Right renal cortex interstitium (tissue), 3 donors: ENCODE measurements around the gene CBX4. TPM values are rescaled to one million over a fixed set of nuclear protein-coding genes. Genes with fewer than 3 reads are reported as not detected.

ENCODE experiments used
- DNase-seq, 3 donors: peaks; one replicate each; pipeline ENCODE4 v3.0.0-alpha.2; 2013; ENCODE audit warnings: low read depth in 3 of 3, low spot score in 2 of 3
- polyA plus RNA-seq, 3 donors: library from polyadenylated mRNA; unstranded; fragments of 120-200 nt; gene quantifications; one replicate each; pipeline ENCODE4 v1.2.1, GENCODE V29; 2013; ENCODE audit not compliant: insufficient read length in 3 of 3

The CBX4 gene
- polyA plus RNA-seq, 3 donors = 8.7 to 11.4 (median 11.2) TPM

DNA sequence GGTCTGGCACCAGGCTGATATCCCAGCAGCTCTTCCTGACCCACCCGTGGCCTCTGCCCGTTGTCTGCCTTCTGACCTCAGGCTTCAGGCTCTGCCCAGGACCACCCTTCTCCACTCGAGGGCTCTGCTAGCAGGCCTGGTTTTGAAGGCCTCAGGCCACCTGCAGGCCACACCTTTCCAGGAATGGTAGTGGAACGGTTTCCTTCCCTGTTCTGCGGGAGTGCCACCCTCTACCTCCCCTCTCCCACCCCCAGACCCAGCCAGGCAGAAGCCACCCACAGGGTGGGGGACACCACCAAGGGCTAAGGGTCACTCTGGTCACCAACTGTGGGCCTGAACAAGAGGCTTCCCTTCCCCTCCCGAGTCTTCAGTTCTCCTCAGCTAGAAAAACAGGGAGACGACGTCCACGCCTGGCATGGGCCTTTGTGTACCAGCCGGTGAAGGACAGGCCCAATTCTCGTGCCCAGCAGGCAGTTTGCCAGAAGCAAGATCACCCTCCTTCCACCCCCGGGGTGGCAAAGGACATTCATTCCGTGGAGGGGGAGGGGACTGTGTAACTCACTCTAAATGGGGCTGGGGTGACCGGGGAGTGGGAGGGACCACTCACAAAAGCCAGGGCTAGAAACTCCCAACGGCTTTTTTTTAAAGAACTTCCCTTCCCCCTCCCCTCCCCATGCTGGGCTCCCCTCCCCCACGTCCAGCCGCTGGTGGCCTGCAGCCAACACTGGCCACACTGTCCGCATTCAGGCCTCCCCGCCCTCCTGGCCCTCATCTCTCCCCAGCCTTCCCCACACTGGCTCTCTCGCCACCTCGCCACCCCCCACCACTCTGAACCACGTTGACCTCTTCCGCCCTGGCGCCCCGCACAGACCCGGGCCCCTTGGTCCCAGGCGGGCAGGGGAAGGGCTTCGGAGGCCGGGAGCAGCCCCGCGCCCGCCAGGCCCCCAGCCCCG, 7.7 kb downstream of the CBX4 start:
- no peak for DNase-seq

- no peak for DNase-seq
Measured at GRCh38 chr17:79830763-79831264, 8.4 kb downstream of the CBX4 start.

DNA sequence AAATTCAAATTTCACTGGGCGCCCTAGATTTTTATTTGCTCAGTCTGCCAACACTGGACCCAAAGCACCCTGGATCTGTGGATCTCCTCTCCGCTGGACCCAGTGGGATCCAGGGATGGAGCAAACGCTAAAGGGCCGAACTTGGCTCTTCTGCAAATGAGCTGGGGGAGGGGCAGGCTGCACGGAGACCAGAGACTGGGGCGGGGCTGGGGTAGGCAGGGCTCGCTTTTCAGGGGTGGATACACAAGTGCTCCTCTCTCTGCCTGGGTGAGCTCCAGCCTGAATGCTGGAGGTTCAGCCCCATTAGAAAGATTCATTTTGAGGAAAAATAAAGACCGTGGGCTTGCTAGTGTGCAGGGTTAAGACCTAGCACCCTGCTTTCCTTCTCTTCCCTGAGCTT, 8.9 kb downstream of the CBX4 start:
- no peak for DNase-seq

- no peak for DNase-seq
Measured at GRCh38 chr17:79829457-79829856, 9.8 kb downstream of the CBX4 start.

DNA sequence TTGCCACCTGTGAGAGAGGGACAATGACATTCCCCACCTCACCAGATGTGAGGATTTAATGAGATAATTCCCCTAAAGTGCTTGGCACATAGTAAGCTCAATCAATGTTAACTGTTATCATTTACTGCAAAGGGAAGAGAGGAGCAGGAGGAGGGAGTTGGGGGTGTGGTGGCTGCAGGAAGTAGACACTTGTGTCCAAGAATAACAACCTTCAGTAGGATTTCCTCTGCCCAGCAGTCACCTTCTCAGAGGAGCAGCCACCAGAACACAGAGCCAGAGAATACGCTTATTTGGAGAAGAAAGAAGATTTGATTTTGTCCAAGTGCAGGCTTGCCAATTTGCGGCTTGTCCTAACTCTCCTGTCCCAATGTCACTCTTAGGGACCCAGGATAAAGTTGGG, 10.2 kb downstream of the CBX4 start:
- DNase-seq = no peak

DNA sequence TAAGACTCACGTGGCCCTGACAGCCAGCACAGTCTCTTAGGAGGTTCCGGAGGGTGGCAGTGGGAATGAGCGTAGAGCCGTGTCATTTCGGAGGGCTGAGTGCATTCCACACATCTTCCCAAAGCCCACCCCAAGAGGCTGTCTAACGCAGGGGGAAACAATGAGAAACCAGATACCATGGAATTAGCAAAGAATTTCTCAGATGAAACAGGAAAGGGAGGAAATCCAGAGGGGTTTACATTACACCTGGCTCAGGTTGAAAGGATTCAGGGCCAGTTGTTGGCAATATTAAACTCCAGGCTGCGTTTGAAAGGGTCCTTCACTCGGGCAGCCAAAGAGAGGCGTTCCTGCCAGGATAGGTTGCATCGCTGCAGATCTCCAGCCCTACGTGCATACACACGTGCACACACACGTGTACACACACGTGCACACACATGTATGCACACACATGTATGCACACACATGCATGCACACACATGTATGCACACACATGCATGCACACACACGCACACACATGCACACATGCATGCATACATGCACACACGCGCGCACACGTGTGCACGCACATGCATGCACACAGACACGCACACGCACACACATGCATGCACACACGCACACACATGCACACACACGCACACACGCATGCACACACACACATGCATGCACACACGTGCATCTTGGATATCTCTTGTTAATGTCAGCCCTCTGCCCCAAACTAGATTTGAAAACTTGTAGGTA, 12.2 kb downstream of the CBX4 start:
- no peak for DNase-seq

GRCh38 chr17:79826204-79826680, 13.0 kb downstream of the CBX4 start:
- no peak for DNase-seq

- no peak for DNase-seq
Measured at GRCh38 chr17:79825580-79825921, 13.7 kb downstream of the CBX4 start.

DNA sequence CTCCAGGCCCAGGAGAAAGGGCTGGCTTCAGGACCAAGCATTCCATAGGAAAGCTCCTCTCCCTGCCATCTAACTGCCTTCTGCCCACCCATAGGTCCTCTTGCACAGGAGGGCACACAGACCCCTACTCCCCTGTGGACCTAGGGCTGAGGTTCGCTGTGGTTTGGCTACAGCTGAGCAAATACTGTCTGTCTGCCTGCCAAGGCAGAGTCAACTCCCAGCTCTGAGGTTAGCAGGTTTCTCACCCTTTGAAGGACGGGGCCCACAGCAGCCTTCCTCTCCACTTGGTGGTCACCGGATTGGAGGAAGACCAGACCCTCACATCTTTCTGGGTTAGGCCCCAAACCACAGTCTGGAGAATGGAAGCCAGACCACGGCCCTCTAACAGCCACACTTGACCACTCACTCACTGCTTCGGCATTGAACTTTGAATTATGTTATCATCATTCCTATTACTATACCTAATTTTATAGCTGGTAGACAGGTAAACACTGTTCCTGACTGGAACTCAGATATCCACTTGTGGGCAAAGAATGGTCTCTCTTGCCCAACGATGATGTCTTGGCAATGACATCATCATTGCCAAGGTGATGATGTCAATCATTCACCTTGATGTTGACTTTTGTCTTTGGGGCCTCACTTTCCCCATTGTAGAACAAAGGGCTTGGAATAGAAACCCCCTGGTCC, 14.2 kb downstream of the CBX4 start:
- DNase-seq = no peak

DNA sequence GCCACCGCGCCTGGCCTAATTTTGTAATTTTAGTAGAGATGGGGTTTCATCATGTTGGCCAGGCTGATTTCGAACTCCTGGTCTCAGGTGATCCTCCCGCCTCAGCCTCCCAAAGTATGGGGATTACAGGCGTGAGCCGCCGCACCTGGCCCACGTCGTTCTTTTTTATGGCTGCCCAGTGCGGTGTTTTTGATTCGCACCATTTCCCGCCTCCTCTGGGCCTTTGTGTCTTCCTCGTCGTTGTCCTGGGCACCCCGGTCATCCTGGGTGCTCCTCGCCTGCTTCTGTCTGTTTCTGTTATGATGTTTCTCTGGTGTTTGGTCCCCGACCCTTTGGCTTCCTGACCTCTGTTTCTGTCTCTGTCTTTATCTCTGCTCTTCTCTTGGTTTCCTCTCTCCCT, 15.0 kb downstream of the CBX4 start:
- DNase-seq = no peak

DNA sequence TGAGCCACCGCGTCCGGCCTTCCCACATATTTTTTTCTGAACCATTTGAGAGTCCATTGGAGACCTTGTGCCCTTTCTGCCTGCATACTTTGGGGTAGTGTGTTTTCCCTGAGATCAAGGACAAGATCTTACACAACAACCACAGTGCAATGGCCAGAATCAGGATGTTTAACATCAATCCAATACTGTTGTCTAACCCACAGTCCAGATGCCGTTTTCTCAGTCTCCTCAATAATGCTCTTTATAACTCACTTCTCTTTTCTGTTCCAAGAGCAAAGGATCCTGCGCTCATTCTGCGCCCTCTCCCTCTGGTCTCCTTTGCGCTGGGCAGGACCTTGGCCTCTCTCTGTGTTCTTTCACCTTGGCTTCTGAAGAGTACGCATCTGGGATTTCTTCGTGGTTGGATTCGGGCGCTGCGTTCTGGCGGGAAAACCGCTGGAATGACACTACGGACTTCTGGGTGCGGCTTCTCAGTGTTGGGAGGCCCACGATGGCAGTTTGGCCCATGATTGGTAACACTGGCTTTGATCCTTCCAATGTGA, 16.6 kb downstream of the CBX4 start:
- DNase-seq = no peak

DNA sequence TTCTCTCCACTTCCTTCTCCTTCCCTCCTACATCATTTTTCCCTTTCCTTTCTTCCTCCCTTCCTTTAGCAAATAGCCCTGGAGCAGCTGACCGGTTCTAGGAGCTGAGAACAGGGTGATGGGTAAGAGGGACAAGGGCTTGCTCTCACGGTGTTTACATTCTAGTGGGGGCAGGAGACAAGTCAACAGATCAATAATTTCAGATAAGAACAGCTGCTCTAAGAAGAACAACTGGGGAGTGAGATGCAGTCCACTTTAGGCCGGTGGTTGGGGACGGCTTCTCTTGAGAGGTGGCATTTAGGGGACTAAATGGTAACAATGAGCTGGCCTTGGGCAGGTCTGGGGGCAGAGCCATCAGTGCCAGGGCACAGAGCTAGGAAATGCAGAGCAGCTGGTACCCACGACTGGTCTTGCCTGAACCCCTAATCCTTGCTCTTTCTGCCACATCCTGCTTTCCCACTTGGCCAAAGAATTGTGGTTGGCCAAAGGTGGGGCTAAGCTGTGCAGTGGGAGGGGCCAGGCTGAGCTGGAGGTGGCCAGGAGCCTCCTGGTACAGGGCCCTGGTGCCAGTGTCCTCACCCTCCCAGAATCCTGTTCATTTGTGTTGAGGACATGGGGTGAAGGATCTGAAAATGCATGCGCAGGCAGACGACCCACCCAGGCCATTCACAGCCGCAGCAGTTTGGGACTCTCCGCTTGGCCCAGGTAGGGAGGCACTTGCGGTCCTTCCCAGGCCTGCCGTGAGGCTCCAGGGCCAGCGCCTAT, 17.7 kb downstream of the CBX4 start:
- DNase-seq = no peak

DNA sequence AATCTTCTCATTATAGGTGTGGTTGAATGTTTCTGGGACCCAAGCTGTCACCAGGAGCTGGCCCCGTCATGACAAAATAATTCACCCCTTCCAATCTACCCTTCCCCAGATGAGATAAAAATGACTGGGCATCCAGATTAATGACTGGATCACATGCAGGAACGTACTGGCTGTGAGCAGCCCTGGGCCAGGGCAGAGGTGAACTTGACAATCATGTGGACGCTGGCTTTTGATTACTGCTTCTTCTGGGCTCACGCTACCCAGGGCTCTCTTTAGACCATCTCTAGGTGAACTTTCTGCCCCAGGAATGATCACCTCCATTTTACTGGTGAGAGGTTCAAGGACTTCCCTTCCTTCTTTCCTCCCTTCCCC, 18.3 kb downstream of the CBX4 start:
- DNase-seq = no peak

- DNase-seq = no peak
Measured at GRCh38 chr17:79819534-79820276, 19.5 kb downstream of the CBX4 start.

- no peak for DNase-seq
Measured at GRCh38 chr17:79819085-79819484, 20.2 kb downstream of the CBX4 start.

GRCh38 chr17:79818026-79818758, 21.0 kb downstream of the CBX4 start:
- no peak for DNase-seq

- no peak for DNase-seq
Measured at GRCh38 chr17:79815836-79816461, 23.3 kb downstream of the CBX4 start.
